ENCODE data around the gene LRRC75B.
"Not testable (repeated sequence)": the region's sequence is repeated elsewhere in the genome, so short reads cannot be mapped to it uniquely, and the experiment has no call there.

Gene LRRC75B

GRCh38 chr22:24599514-24599913, 6.6 kb upstream of the LRRC75B start:
- TF ChIP-seq CREB5 (CRISPR knock-in tag; IDR thresholded peaks at IDR 0.05; ENCODE audit: low read depth) = no peak
- TF ChIP-seq ZC3H10 (CRISPR knock-in tag; IDR thresholded peaks at IDR 0.05) = no peak
- no peak for ATAC-seq

- not testable (repeated sequence) for ATAC-seq
Measured at GRCh38 chr22:24597076-24597475, 4.2 kb upstream of the LRRC75B start.

- no peak for TF ChIP-seq ZNF565 (CRISPR knock-in tag; conservative IDR thresholded peaks at IDR 0.05; ENCODE audit: low read depth)
- TF ChIP-seq TCF4 (CRISPR knock-in tag; IDR thresholded peaks at IDR 0.05; ENCODE audit: borderline replicate concordance) = no peak
- no peak for TF ChIP-seq SNAI2 (CRISPR knock-in tag; IDR thresholded peaks at IDR 0.05)
- no peak for TF ChIP-seq BACH2 (CRISPR knock-in tag; IDR thresholded peaks at IDR 0.05; ENCODE audit: borderline replicate concordance)
- no peak for TF ChIP-seq POU6F1 (CRISPR knock-in tag; IDR thresholded peaks at IDR 0.05; ENCODE audit: borderline replicate concordance, low read depth)
- no peak for TF ChIP-seq TSHZ2 (CRISPR knock-in tag; IDR thresholded peaks at IDR 0.05)
- TF ChIP-seq ZNF70 (CRISPR knock-in tag; IDR thresholded peaks at IDR 0.05) = no peak
- no peak for TF ChIP-seq CREB5 (CRISPR knock-in tag; IDR thresholded peaks at IDR 0.05; ENCODE audit: low read depth)
- TF ChIP-seq TOX (CRISPR knock-in tag; IDR thresholded peaks at IDR 0.05; ENCODE audit: borderline replicate concordance) = no peak
- TF ChIP-seq ZNF8 (CRISPR knock-in tag; IDR thresholded peaks at IDR 0.05) = no peak
- TF ChIP-seq ZC3H10 (CRISPR knock-in tag; IDR thresholded peaks at IDR 0.05) = no peak
- no peak for TF ChIP-seq ZFP3 (CRISPR knock-in tag; IDR thresholded peaks at IDR 0.05)
- TF ChIP-seq CSDC2 (CRISPR knock-in tag; IDR thresholded peaks at IDR 0.05) = no peak
- TF ChIP-seq PPARA (CRISPR knock-in tag; IDR thresholded peaks at IDR 0.05; ENCODE audit: borderline replicate concordance) = no peak
- no peak for TF ChIP-seq RARB (CRISPR knock-in tag; IDR thresholded peaks at IDR 0.05)
- no peak for TF ChIP-seq GLIS3 (CRISPR knock-in tag; IDR thresholded peaks at IDR 0.05)
- TF ChIP-seq ZFP30 (CRISPR knock-in tag; IDR thresholded peaks at IDR 0.05) = no peak
- TF ChIP-seq PATZ1 (CRISPR knock-in tag; IDR thresholded peaks at IDR 0.05; ENCODE audit: borderline replicate concordance) = no peak
Measured at GRCh38 chr22:24595863-24596262, 3.0 kb upstream of the LRRC75B start.

GRCh38 chr22:24595228-24595627, 2.4 kb upstream of the LRRC75B start:
- no peak for ATAC-seq
- TF ChIP-seq TOX (CRISPR knock-in tag; IDR thresholded peaks at IDR 0.05; ENCODE audit: borderline replicate concordance) = no peak
- no peak for TF ChIP-seq ARNTL (CRISPR knock-in tag; IDR thresholded peaks at IDR 0.05; ENCODE audit: borderline replicate concordance, low read depth)
- no peak for TF ChIP-seq ZFP30 (CRISPR knock-in tag; IDR thresholded peaks at IDR 0.05)
- TF ChIP-seq GLIS3 (CRISPR knock-in tag; IDR thresholded peaks at IDR 0.05) = no peak
- TF ChIP-seq ZNF70 (CRISPR knock-in tag; IDR thresholded peaks at IDR 0.05) = no peak
- no peak for TF ChIP-seq ZNF565 (CRISPR knock-in tag; conservative IDR thresholded peaks at IDR 0.05; ENCODE audit: low read depth)
- TF ChIP-seq ESRRG (CRISPR knock-in tag; IDR thresholded peaks at IDR 0.05) = no peak
- TF ChIP-seq ZFP3 (CRISPR knock-in tag; IDR thresholded peaks at IDR 0.05) = no peak
- TF ChIP-seq BACH2 (CRISPR knock-in tag; IDR thresholded peaks at IDR 0.05; ENCODE audit: borderline replicate concordance) = no peak
- TF ChIP-seq OSR1 (CRISPR knock-in tag; IDR thresholded peaks at IDR 0.05) = no peak
- no peak for TF ChIP-seq ZC3H10 (CRISPR knock-in tag; IDR thresholded peaks at IDR 0.05)
- TF ChIP-seq POU6F1 (CRISPR knock-in tag; IDR thresholded peaks at IDR 0.05; ENCODE audit: borderline replicate concordance, low read depth) = no peak
- TF ChIP-seq ISL1 (CRISPR knock-in tag; IDR thresholded peaks at IDR 0.05) = no peak
- TF ChIP-seq TSHZ2 (CRISPR knock-in tag; IDR thresholded peaks at IDR 0.05) = no peak
- no peak for TF ChIP-seq ZNF8 (CRISPR knock-in tag; IDR thresholded peaks at IDR 0.05)

More at GRCh38 chr22:24595863-24596262, 3.0 kb upstream of the LRRC75B start:
- ATAC-seq = no peak

Data from SK-N-SH treated with all-trans-retinoic acid at 6 μM for 48 hours (cell line).